GM10248 (cell line): ENCODE results near the gene MYH3.
A peak's percentile ranks its signal among the peaks of the same experiment; 100 is the strongest.
"Not testable (repeated sequence)": the region's sequence is repeated elsewhere in the genome, so short reads cannot be mapped to it uniquely, and the experiment has no call there.

Source experiments
- CTCF ChIA-PET: fragments of 300-600 bp; sonication (Branson Sonifier 250); formaldehyde crosslinking; extraction: SDS; loops from one replicate; lab custom pipeline; 2021; ENCODE audit warnings: antibody characterized with exemption; lab: Yijun Ruan, JAX
- POLR2A ChIA-PET: fragments of 350-650 bp; sonication (Branson Sonifier 250); formaldehyde crosslinking; extraction: SDS; loops from one replicate; lab custom pipeline; 2020; ENCODE audit warnings: antibody characterized with exemption; lab: Yijun Ruan, JAX
- DNase-seq: peaks from one replicate; pipeline ENCODE4 v3.0.0; 2012; ENCODE audit errors: extremely low spot score
- TF ChIP-seq, protein P1 (sequence below): IDR thresholded peaks from 2 replicates; pipeline ENCODE4 v1.5.1; 2012; ENCODE audit warnings: mild to moderate bottlenecking, low read depth; ENCODE audit errors: extremely low read depth, missing control alignments, control extremely low read depth

MYH3 gene

DNA sequence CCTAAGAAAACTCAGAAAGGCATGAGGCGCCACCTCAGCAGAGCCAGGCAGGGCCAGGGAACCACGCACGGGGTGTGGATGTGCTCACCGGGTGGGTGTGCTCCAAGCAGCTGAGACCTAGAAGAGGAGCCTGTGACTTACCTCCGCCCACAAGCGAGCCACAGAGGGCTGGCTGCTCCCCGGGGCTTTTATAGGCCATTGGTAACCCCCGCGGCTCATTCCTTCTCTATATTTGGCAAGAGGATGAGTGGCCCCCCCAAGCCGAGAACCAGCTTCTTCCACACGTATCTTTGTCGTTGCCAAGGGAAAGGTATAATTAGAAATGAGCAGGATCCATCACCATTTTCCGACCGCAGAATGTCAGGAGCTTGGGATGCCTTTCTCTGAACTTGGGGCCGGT, at the start of gene MYH3:
MYH3 (minus strand) TSS at position 162 of the 400 bp plus-strand sequence. CDS start 2,245 bp downstream, outside the sequence.
- DNase-seq = no peak
- ChIA-PET POLR2A (no interaction called here), CTCF (interaction anchor here (2.3 kb wide), 1 partner anchor 11 kb away, joined by 9 read pairs; no protein-coding TSS in a partner anchor)
- TF ChIP-seq, protein P1, sequence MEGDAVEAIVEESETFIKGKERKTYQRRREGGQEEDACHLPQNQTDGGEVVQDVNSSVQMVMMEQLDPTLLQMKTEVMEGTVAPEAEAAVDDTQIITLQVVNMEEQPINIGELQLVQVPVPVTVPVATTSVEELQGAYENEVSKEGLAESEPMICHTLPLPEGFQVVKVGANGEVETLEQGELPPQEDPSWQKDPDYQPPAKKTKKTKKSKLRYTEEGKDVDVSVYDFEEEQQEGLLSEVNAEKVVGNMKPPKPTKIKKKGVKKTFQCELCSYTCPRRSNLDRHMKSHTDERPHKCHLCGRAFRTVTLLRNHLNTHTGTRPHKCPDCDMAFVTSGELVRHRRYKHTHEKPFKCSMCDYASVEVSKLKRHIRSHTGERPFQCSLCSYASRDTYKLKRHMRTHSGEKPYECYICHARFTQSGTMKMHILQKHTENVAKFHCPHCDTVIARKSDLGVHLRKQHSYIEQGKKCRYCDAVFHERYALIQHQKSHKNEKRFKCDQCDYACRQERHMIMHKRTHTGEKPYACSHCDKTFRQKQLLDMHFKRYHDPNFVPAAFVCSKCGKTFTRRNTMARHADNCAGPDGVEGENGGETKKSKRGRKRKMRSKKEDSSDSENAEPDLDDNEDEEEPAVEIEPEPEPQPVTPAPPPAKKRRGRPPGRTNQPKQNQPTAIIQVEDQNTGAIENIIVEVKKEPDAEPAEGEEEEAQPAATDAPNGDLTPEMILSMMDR = no peak

DNA sequence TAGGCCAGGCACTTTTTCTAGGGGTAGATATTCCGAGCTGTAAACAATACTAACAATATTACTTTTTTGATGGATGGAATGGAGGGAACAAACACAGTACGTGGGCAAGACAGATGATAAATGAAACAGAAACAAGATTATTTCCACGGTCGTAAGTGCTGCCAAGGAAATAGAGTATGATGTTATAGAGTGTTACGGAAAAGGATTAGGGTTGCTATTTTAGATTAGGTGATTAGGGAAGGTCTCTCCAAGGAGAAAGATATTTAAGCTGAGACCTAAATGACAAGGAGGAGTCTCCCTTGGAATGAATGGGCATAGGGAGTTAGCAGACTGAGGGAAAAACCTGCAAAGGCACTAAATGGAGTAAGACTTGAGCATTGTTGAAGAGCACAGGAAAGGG, 48.6 kb upstream of the MYH3 start:
- no peak for DNase-seq
- CTCF ChIA-PET = interaction anchor here (1.3 kb wide), 1 partner anchor 9 kb away, joined by 4 read pairs; no protein-coding TSS in a partner anchor
- TF ChIP-seq, protein P1 = no peak
- POLR2A ChIA-PET = no interaction called here

DNA sequence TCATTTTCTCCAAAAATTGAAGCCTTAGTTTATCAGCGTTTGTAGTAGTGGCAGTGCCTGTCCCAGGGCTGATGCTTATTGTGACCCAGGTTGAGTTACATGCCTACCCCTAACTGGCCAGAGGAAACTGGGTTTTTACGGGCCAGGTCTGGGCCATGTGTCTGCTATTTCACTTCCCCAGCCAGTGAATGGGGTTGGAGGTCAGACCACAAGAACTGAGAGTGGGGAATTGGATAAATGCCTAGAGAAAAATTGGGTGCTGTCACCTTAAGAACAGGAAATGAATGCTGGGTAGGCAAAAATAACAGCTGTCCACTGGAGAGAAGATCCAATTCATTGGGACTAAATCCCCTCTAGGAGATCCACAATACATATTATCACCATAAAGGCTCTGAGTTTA, 45.5 kb upstream of the MYH3 start:
- DNase-seq = no peak
- TF ChIP-seq, protein P1 = no peak
- ChIA-PET POLR2A (no interaction called here), CTCF (no interaction called here)

DNA sequence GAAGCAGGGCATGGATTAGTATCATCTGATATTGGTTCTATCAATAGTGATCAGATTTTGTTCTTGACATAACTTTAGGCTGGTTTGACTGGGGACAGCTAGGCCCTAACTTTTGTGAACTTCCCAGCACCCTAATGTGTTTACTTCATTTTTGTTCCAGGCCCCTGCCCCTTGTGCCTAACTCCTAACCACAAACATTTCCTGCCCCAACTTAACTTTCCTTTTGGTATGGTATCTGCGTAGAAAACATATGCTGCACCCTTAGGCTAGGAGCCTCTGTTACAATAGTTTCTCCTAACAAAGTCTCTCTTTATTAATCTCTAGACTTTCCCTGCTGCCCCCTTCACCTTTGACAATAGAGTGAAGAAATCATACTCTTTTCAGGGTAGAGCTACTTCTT, 42.7 kb upstream of the MYH3 start:
- POLR2A ChIA-PET = interaction anchor here (0.7 kb wide), 1 partner anchor 291 kb away, joined by 4 read pairs; no protein-coding TSS in a partner anchor
- CTCF ChIA-PET = interaction anchor here (0.7 to 2.5 kb wide), 3 partner anchors 38 to 60 kb away, joined by 3 to 7 read pairs (median 3); no protein-coding TSS in a partner anchor
- TF ChIP-seq, protein P1 = no peak
- DNase-seq = no peak

DNA sequence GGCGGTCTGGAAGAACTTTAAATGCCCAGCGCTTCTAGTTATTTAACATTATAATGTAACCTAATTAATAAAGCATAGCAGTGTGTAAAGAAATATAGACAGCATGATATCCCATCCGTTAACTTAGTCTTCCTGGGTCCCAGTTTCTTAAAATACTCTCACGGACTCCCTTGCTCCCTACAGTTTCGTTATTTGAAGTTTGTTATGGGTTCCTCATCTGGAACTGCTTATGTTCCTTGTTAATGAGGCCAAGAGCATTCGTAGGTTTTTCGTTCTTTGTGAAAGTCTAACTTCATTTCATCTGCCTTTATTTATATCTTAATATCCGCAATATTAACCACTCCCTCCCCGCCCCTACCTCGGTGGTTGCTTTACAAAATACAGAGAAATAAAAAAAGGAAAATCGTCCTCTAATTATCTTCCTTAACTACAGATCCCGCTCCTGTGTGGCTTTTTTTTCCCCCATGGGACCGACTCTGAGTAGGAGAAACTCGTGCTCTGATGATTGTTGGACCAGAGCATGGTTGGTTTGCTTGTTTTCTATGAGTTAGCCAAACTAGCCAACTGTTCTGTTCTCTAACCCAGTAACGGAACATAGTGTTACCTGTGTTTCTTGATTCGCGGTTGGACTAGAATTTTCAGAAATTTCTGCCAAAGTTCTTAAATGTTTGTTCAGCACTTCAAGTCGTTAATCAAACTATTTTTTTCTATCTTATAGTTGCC, 41.1 kb upstream of the MYH3 start:
- POLR2A ChIA-PET = no interaction called here
- no peak for DNase-seq
- CTCF ChIA-PET = interaction anchor here (1.0 kb wide), 1 partner anchor 13 kb away, joined by 3 read pairs; no protein-coding TSS in a partner anchor
- TF ChIP-seq, protein P1 = no peak

DNA sequence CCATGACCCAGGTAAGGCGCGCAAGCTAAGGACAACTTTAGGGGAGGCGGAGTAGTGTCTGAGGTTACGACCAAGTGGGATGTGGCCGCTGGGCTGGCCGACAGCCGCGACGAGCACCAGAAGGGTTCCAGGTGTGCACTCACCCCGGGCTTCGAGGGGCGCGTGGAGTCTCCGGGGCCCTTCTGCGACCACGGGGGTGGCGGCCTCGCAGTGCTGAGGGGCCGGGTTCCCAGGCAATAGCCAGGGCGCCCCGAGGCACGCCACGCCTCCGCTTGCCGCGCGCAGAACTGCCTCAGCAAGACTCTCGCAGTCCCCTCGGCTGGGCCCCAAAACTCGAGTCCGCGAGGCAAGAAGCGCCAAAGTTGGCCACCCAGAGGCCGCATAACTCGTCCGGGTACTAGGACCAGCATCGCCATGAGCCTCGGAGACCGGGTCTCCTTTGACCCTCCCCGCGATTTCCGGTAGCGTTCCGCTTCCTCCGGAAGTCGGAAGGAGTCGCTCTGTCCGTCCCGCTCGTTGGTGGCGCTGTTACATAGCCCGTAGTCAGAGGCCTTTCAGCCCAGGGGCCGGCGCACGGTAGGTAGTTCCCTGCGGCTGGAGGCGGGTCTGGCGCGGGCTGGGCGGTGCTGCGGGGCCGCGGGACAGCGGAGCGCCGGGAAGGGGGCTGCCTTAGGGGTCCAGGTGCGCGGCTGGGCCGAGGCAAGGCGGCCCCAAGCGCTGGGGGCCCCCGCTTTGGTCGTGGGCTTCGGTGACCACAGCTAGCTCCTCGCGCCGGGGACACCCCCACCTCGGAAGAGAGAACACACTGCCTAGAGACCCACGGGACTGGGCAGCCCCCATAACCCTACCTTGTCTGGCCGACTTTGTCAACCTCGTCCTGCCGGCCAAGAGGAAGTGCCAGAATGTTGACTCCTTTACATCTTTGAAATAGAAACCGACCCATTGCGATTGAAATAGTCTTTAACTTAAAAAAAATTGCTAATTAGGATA, 40.3 kb upstream of the MYH3 start, which contains the start of the genes ADPRM and SCO1:
ADPRM (plus strand) TSS at position 503 of the 990 bp plus-strand sequence. CDS start 7,333 bp downstream, outside the sequence.
SCO1 (minus strand) TSS at position 442 of the 990 bp plus-strand sequence; CDS start at position 416, 26 bp downstream.
- CTCF ChIA-PET = interaction anchor here (1.0 to 5.5 kb wide), 3 partner anchors 13 to 65 kb away, joined by 3 to 31 read pairs (median 4); no protein-coding TSS in a partner anchor
- POLR2A ChIA-PET = interaction anchor here (0.6 kb wide), 1 partner anchor 14 kb away, joined by 3 read pairs; no protein-coding TSS in a partner anchor
- TF ChIP-seq, protein P1 = peak; percentile 51
- DNase-seq = peak; percentile 94

DNA sequence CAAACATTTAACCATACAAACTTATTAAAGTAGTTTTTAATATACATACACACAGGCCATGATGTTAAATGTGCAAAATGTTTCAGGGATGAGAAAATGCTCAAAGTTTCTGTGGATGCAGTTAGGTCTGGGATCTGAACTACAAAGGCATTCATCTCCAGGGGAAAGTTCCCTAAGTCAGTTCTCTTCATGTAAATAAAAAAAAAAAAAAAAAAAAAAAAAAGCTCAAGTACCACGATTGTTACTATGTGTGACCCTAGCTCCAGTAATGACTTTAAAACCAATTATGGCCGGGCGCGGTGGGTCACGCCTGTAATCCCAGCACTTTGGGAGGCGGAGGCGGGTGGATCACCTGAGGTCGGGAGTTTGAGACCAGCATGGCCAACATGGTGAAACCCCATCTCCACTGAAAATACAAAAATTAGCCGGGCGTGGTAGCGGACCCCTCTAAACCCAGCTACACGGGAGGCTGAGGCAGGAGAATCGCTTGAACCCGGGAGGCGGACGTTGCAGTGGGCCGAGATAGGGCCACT, 38.8 kb upstream of the MYH3 start:
- DNase-seq, POLR2A ChIA-PET: not testable (repeated sequence)
- CTCF ChIA-PET = interaction anchor here (0.8 to 5.5 kb wide), 6 partner anchors 10 to 64 kb away, joined by 3 to 31 read pairs (median 4); no protein-coding TSS in a partner anchor
